ENCODE measurements around the gene PREX1. TPM values are rescaled to one million over a fixed set of nuclear protein-coding genes. Genes with fewer than 3 reads are reported as not detected.

The PREX1 gene
- total and polyA plus RNA-seq, 2 donors from 2014 or later: 8.5 to 38.2 TPM

GRCh38 chr20:48673507-48673906 lies 154.3 kb downstream of the PREX1 start:
- Histone ChIP-seq H3K27ac (ENCODE audit: low read depth in 2 of 2, low read length in 2 of 2) (no peak overlapping the region), H3K4me3 (ENCODE audit: low read length in 3 of 3) (no peak overlapping the region), H3K4me1 (ENCODE audit: control insufficient read depth in 2 of 3, insufficient read depth in 2 of 3, low read depth in 1 of 3, low read length in 3 of 3) (peaks cover 0 to 6% (median 0%) of the 10 kb centered on the region in 3 donors), H3K9ac (ENCODE audit: low read length in 3 of 3) (no peak overlapping the region), H3K27me3 (ENCODE audit: control insufficient read depth, insufficient read depth, low read length) (no peaks in the 10 kb centered on the region), H3K9me3 (ENCODE audit: control insufficient read depth in 2 of 3, insufficient read depth in 1 of 3, low read length in 3 of 3) (peaks cover 0 to 5% (median 0%) of the 10 kb centered on the region in 3 donors), H3K36me3 (ENCODE audit: control insufficient read depth in 2 of 3, insufficient read depth in 3 of 3, low read length in 3 of 3) (no peaks in the 10 kb centered on the region)
- intact Hi-C loops (cut with DNase I): no loop called here
- DNase-seq: no peak
- TF ChIP-seq CTCF (IDR thresholded peaks at IDR 0.05; ENCODE audit: borderline replicate concordance, extremely low read depth, insufficient read depth): no peak
- no peak for FAIRE-seq

- H3K27ac ChIP-seq (ENCODE audit: low read depth in 2 of 2, low read length in 2 of 2): no peak overlapping the region
- DNase-seq: no peak
- no peak overlapping the region for H3K4me3 ChIP-seq (ENCODE audit: low read length in 3 of 3)
- H3K9me3 ChIP-seq (ENCODE audit: control insufficient read depth in 2 of 3, insufficient read depth in 1 of 3, low read length in 3 of 3): peaks cover 0 to 5% (median 0%) of the 10 kb centered on the region in 3 donors
- H3K36me3 ChIP-seq (ENCODE audit: control insufficient read depth in 2 of 3, insufficient read depth in 3 of 3, low read length in 3 of 3): no peaks in the 10 kb centered on the region
- H3K4me1 ChIP-seq (ENCODE audit: control insufficient read depth in 2 of 3, insufficient read depth in 2 of 3, low read depth in 1 of 3, low read length in 3 of 3): peaks cover 0 to 11% (median 0%) of the 10 kb centered on the region in 3 donors
- no peak overlapping the region for H3K9ac ChIP-seq (ENCODE audit: low read length in 3 of 3)
- no peaks in the 10 kb centered on the region for H3K27me3 ChIP-seq (ENCODE audit: control insufficient read depth, insufficient read depth, low read length)
- no peak for TF ChIP-seq CTCF (IDR thresholded peaks at IDR 0.05; ENCODE audit: borderline replicate concordance, extremely low read depth, insufficient read depth)
- FAIRE-seq: no peak
- intact Hi-C loops (cut with DNase I): no loop called here
These were observed 155.5 kb downstream of the PREX1 start for GRCh38 chr20:48672324-48672723.

- intact Hi-C loops (cut with DNase I): no loop called here
- peaks cover 0 to 11% (median 0%) of the 10 kb centered on the region in 3 donors for H3K4me1 ChIP-seq (ENCODE audit: control insufficient read depth in 2 of 3, insufficient read depth in 2 of 3, low read depth in 1 of 3, low read length in 3 of 3)
- no peaks in the 10 kb centered on the region for H3K36me3 ChIP-seq (ENCODE audit: control insufficient read depth in 2 of 3, insufficient read depth in 3 of 3, low read length in 3 of 3)
- peak in 1 of 5 donors; percentile 12 for DNase-seq
- H3K27me3 ChIP-seq (ENCODE audit: control insufficient read depth, insufficient read depth, low read length): no peaks in the 10 kb centered on the region
- no peak for TF ChIP-seq CTCF (IDR thresholded peaks at IDR 0.05; ENCODE audit: borderline replicate concordance, extremely low read depth, insufficient read depth)
- FAIRE-seq: no peak
- peaks cover 0 to 5% (median 0%) of the 10 kb centered on the region in 3 donors for H3K9me3 ChIP-seq (ENCODE audit: control insufficient read depth in 2 of 3, insufficient read depth in 1 of 3, low read length in 3 of 3)
- H3K27ac ChIP-seq (ENCODE audit: low read depth in 2 of 2, low read length in 2 of 2): no peak overlapping the region
- no peak overlapping the region for H3K4me3 ChIP-seq (ENCODE audit: low read length in 3 of 3)
- H3K9ac ChIP-seq (ENCODE audit: low read length in 3 of 3): no peak overlapping the region
These were observed 156.7 kb downstream of the PREX1 start for GRCh38 chr20:48671141-48671540.

All from kidney (tissue), 14 donors.